ENCODE measurements around the gene SLC34A3.

DNA sequence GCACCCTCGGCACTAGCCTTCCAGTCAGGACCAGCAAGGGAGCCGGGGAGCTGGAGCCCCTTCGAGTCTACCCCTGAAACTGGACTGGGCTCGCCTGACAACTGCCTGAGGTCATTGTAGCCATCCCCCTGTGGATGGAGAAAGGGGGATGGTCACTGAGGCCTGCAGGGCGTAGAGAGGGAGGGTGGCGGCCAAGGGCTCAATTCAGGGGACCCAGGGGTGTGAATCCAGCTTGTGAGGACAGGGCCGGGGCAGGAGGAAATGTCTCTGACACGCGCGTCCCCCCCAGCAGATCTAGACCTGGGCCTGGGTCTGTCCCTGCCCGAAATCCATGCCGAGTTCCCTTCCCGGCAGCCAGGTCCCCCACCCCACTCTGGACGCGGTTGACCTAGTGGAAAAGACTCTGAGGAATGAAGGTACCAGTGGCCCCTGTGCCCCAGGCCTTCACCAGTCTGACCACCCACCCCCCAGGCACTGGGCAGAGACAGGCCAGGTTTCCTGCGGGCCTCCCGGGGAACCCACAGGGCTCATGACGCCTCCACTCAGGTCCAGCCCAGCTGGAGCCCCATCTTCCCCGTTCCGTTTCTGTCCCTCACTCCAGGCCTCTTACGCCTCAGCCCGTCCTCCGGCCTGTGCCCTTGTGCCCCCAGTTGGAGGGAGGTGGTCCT lies 805 bp downstream of the SLC34A3 start:
- TF ChIP-seq, protein P1, sequence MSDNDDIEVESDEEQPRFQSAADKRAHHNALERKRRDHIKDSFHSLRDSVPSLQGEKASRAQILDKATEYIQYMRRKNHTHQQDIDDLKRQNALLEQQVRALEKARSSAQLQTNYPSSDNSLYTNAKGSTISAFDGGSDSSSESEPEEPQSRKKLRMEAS (IDR thresholded peaks at IDR 0.05): no peak
- no peak for TF ChIP-seq PHF8 (IDR thresholded peaks at IDR 0.05; ENCODE audit: borderline replicate concordance, low read depth)
- no peak for TF ChIP-seq ESRRA (IDR thresholded peaks at IDR 0.05; ENCODE audit: borderline replicate concordance, low read length)
- TF ChIP-seq SREBF2 (IDR thresholded peaks at IDR 0.05): no peak
- TF ChIP-seq USF2 (IDR thresholded peaks at IDR 0.05): no peak
- TF ChIP-seq POLR2A (IDR thresholded peaks at IDR 0.05; ENCODE audit: low read length): no peak
- TF ChIP-seq MAZ (IDR thresholded peaks at IDR 0.05; ENCODE audit: borderline replicate concordance, low read depth, low read length): no peak
